Measurements from ENCODE around the gene SLC35A2.

DNA sequence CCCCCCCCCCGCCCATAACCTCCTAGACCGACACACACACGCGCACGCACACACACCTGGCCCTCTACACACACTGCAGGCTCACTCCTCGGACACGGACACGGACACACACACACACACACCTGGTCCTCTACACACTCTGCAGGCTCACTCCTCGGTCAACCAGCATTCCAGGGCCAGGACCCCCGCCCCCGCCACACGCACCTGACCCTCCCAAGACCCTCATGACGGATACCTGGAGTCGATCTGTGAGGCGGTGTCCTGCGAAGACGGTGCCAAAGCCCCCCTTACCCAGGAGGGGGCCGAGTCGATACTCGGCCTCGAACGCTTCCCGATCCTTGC is 6.8 kb upstream of the SLC35A2 start:
- TF ChIP-seq POLR2A (IDR thresholded peaks at IDR 0.05; ENCODE audit: low read depth, low read length) (no peak), TAF1 (IDR thresholded peaks at IDR 0.05; ENCODE audit: low read depth, low read length) (no peak), POLR2AphosphoS5 (IDR thresholded peaks at IDR 0.05; ENCODE audit: low read depth, low read length) (no peak), SPI1 (IDR thresholded peaks at IDR 0.05; ENCODE audit: low read depth, low read length) (no peak)

Measured in GM12891 (cell line).